Measurements from ENCODE around the gene RAB8A. TPM values are rescaled to one million over a fixed set of nuclear protein-coding genes. Genes with fewer than 3 reads are reported as not detected.
"Not testable (repeated sequence)": the region's sequence is repeated elsewhere in the genome, so short reads cannot be mapped to it uniquely, and the experiment has no call there.

RAB8A gene
- total and polyA plus RNA-seq, 4 donors = 38.0 to 52.0 (median 44.3) TPM

DNA sequence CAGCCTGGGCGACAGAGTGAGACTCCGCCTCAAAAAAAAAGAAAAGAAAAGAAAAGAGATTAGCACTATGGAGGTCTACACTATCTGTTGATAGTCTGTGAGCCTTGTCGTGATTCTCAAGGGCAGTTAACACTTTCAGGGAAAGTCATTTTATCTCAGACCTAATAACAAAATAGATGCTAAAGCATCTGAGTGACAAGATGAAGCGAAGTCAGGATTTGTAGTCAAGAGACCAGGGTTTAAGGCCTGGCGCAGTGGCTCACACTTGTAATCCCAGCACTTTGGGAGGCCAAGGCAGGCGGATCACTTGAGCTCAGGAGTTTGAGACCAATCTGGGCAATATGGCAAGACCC, 13.3 kb upstream of the RAB8A start:
- Histone ChIP-seq H3K27ac (ENCODE audit: low read depth in 1 of 2, low read length in 2 of 2) (no peak overlapping the region), H3K27me3 (ENCODE audit: control insufficient read depth in 4 of 4, insufficient read depth in 4 of 4, low read length in 3 of 4) (no peaks in the 10 kb centered on the region), H3K9me3 (ENCODE audit: control insufficient read depth in 4 of 4, low read length in 3 of 4) (no peaks in the 10 kb centered on the region), H3K36me3 (ENCODE audit: control insufficient read depth in 4 of 4, insufficient read depth in 3 of 4, low read depth in 1 of 4, low read length in 3 of 4) (peaks cover 0 to 11% (median 0%) of the 10 kb centered on the region in 4 donors), H3K4me3 (ENCODE audit: low read depth in 1 of 3, low read length in 3 of 3) (no peak overlapping the region), H3K4me1 (ENCODE audit: control insufficient read depth in 4 of 4, insufficient read depth in 4 of 4, low read length in 3 of 4) (peaks cover 0 to 8% (median 4%) of the 10 kb centered on the region in 4 donors), H3K9ac (ENCODE audit: low read depth in 1 of 2, low read length in 2 of 2) (no peak overlapping the region)
- no peak for TF ChIP-seq RXRA (IDR thresholded peaks at IDR 0.05)
- TF ChIP-seq, protein P1, sequence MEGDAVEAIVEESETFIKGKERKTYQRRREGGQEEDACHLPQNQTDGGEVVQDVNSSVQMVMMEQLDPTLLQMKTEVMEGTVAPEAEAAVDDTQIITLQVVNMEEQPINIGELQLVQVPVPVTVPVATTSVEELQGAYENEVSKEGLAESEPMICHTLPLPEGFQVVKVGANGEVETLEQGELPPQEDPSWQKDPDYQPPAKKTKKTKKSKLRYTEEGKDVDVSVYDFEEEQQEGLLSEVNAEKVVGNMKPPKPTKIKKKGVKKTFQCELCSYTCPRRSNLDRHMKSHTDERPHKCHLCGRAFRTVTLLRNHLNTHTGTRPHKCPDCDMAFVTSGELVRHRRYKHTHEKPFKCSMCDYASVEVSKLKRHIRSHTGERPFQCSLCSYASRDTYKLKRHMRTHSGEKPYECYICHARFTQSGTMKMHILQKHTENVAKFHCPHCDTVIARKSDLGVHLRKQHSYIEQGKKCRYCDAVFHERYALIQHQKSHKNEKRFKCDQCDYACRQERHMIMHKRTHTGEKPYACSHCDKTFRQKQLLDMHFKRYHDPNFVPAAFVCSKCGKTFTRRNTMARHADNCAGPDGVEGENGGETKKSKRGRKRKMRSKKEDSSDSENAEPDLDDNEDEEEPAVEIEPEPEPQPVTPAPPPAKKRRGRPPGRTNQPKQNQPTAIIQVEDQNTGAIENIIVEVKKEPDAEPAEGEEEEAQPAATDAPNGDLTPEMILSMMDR (IDR thresholded peaks at IDR 0.05; ENCODE audit: low read depth, low read length, missing input control) = no peak
- TF ChIP-seq, protein P2, sequence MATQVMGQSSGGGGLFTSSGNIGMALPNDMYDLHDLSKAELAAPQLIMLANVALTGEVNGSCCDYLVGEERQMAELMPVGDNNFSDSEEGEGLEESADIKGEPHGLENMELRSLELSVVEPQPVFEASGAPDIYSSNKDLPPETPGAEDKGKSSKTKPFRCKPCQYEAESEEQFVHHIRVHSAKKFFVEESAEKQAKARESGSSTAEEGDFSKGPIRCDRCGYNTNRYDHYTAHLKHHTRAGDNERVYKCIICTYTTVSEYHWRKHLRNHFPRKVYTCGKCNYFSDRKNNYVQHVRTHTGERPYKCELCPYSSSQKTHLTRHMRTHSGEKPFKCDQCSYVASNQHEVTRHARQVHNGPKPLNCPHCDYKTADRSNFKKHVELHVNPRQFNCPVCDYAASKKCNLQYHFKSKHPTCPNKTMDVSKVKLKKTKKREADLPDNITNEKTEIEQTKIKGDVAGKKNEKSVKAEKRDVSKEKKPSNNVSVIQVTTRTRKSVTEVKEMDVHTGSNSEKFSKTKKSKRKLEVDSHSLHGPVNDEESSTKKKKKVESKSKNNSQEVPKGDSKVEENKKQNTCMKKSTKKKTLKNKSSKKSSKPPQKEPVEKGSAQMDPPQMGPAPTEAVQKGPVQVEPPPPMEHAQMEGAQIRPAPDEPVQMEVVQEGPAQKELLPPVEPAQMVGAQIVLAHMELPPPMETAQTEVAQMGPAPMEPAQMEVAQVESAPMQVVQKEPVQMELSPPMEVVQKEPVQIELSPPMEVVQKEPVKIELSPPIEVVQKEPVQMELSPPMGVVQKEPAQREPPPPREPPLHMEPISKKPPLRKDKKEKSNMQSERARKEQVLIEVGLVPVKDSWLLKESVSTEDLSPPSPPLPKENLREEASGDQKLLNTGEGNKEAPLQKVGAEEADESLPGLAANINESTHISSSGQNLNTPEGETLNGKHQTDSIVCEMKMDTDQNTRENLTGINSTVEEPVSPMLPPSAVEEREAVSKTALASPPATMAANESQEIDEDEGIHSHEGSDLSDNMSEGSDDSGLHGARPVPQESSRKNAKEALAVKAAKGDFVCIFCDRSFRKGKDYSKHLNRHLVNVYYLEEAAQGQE (IDR thresholded peaks at IDR 0.05) = no peak
- TF ChIP-seq, protein P3, sequence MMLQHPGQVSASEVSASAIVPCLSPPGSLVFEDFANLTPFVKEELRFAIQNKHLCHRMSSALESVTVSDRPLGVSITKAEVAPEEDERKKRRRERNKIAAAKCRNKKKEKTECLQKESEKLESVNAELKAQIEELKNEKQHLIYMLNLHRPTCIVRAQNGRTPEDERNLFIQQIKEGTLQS (IDR thresholded peaks at IDR 0.05) = no peak
- TF ChIP-seq JUND (IDR thresholded peaks at IDR 0.05) = no peak
- TF ChIP-seq HNF4G (IDR thresholded peaks at IDR 0.05) = no peak
- no peak for TF ChIP-seq TAF1 (conservative IDR thresholded peaks at IDR 0.05)
- DNase-seq (ENCODE audit: low spot score) = no peak
- WGBS = 82% methylated on average over 6 of the region's 6 CpGs

DNA sequence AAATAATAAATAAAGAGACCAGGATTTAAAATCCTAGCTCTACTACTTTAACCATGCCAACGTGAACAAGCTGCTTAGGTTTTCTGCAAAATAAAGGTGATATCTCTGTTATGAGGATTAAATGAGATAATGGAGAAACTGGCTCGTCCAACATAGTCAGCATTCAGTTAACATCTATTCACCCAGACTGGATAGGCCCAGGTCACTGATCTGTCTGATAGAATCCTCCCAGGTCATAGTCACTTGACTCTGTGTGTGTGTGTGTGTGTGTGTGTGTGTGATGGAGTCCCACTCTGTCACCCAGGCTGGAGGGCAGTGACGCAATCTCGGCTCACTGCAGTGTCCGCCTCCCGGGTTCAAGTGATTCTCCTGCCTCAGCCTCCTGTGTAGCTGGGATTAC, 12.9 kb upstream of the RAB8A start:
- no peak overlapping the region for H3K27ac ChIP-seq (ENCODE audit: low read depth in 1 of 2, low read length in 2 of 2)
- H3K36me3 ChIP-seq (ENCODE audit: control insufficient read depth in 4 of 4, insufficient read depth in 3 of 4, low read depth in 1 of 4, low read length in 3 of 4) = peaks cover 0 to 7% (median 0%) of the 10 kb centered on the region in 4 donors
- no peaks in the 10 kb centered on the region for H3K27me3 ChIP-seq (ENCODE audit: control insufficient read depth in 4 of 4, insufficient read depth in 4 of 4, low read length in 3 of 4)
- WGBS = 96% methylated on average over 6 of the region's 6 CpGs
- no peak for DNase-seq (ENCODE audit: low spot score)
- H3K4me1 ChIP-seq (ENCODE audit: control insufficient read depth in 4 of 4, insufficient read depth in 4 of 4, low read length in 3 of 4) = peaks cover 0 to 8% (median 4%) of the 10 kb centered on the region in 4 donors
- no peak overlapping the region for H3K9ac ChIP-seq (ENCODE audit: low read depth in 1 of 2, low read length in 2 of 2)
- no peaks in the 10 kb centered on the region for H3K9me3 ChIP-seq (ENCODE audit: control insufficient read depth in 4 of 4, low read length in 3 of 4)
- TF ChIP-seq, protein P1 (IDR thresholded peaks at IDR 0.05; ENCODE audit: low read depth, low read length, missing input control) = no peak
- TF ChIP-seq HNF4G (IDR thresholded peaks at IDR 0.05) (no peak), FOXA1 (IDR thresholded peaks at IDR 0.05) (no peak), YY1 (IDR thresholded peaks at IDR 0.05) (no peak), SP1 (IDR thresholded peaks at IDR 0.05) (no peak), FOXA2 (IDR thresholded peaks at IDR 0.05) (no peak), NR2F2 (IDR thresholded peaks at IDR 0.05) (no peak), TAF1 (conservative IDR thresholded peaks at IDR 0.05) (no peak), HNF4A (conservative IDR thresholded peaks at IDR 0.05) (no peak), JUND (IDR thresholded peaks at IDR 0.05) (no peak)
- TF ChIP-seq, protein P4, sequence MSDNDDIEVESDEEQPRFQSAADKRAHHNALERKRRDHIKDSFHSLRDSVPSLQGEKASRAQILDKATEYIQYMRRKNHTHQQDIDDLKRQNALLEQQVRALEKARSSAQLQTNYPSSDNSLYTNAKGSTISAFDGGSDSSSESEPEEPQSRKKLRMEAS (IDR thresholded peaks at IDR 0.05) = no peak
- H3K4me3 ChIP-seq (ENCODE audit: low read depth in 1 of 3, low read length in 3 of 3) = no peak overlapping the region

DNA sequence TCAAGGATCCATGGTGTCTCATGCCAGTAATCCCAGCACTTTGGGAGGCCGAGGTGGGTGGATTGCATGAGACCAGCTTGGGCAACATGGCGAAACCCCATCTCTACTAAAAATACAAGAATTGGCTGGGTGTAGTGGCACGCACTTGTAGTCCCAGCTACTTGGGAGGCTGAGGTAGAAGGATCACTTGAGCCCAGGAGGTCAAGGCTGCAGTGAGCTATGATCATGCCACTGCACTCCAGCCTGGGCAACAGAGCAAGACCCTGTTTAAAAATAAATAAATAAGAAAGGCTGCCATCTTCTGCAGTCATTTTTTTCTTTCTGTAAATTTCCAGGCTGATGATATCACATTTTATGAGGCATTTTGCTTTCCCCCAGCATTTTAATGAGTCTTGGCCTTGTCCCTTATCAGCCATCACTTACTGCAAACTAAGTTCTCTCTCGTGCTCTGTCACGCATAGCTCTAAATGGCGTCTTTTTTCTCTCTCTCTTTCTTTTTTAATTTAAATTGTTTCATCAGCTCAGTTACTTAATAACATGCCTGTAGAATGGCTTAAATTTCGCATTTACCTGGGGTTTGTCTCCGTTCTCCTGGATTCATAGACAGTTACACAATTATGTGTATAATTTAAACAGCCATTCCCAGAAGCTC, 12.2 kb upstream of the RAB8A start:
- not testable (repeated sequence) for DNase-seq (ENCODE audit: low spot score); H3K4me3 ChIP-seq (ENCODE audit: low read depth in 1 of 3, low read length in 3 of 3); H3K36me3 ChIP-seq (ENCODE audit: control insufficient read depth in 4 of 4, insufficient read depth in 3 of 4, low read depth in 1 of 4, low read length in 3 of 4); H3K4me1 ChIP-seq (ENCODE audit: control insufficient read depth in 4 of 4, insufficient read depth in 4 of 4, low read length in 3 of 4); H3K9me3 ChIP-seq (ENCODE audit: control insufficient read depth in 4 of 4, low read length in 3 of 4); H3K27me3 ChIP-seq (ENCODE audit: control insufficient read depth in 4 of 4, insufficient read depth in 4 of 4, low read length in 3 of 4); H3K27ac ChIP-seq (ENCODE audit: low read depth in 1 of 2, low read length in 2 of 2); H3K9ac ChIP-seq (ENCODE audit: low read depth in 1 of 2, low read length in 2 of 2)
- 87% methylated on average over 8 of the region's 8 CpGs for WGBS
